WTC11 (cell line): ENCODE measurements around the gene RGMB. TPM values are rescaled to one million over a fixed set of nuclear protein-coding genes. Genes with fewer than 3 reads are reported as not detected.

Experiments
- ATAC-seq: fragments of 200-7000 bp; cut with Tn5 transposase; 2 replicates; pipeline ENCODE4 v1.10.0; 2021; ENCODE audit warnings: mild to moderate bottlenecking, moderate library complexity
- CTCF ChIA-PET: fragments of 300-600 bp; sonication (Branson Sonifier 250); formaldehyde crosslinking; loops from one replicate; lab custom pipeline; 2021; ENCODE audit warnings: antibody characterized with exemption; lab: Charles Lee
- POLR2A ChIA-PET: fragments of 350-600 bp; sonication (Branson Sonifier 250); formaldehyde crosslinking; loops from one replicate; lab custom pipeline; 2021; ENCODE audit warnings: antibody characterized with exemption; lab: Charles Lee
- DNase-seq: peaks from one replicate; pipeline ENCODE4 v3.0.0; 2021; ENCODE audit warnings: low spot score
- H3K27ac Mint-ChIP-seq: 2 replicates; pipeline ENCODE4 v1.8.0; 2021; ENCODE audit warnings: mixed read lengths
- H3K27me3 Mint-ChIP-seq: 2 replicates; pipeline ENCODE4 v1.8.0; 2021; ENCODE audit warnings: low read depth, mild to moderate bottlenecking, moderate library complexity, mixed read lengths
- H3K36me3 Mint-ChIP-seq: 2 replicates; pipeline ENCODE4 v1.8.0; 2021; ENCODE audit warnings: mixed read lengths
- H3K4me1 Mint-ChIP-seq: 2 replicates; pipeline ENCODE4 v1.8.0; 2022; ENCODE audit warnings: mixed read lengths
- H3K4me3 Mint-ChIP-seq: 2 replicates; pipeline ENCODE4 v1.8.0; 2021; ENCODE audit warnings: mild to moderate bottlenecking, moderate library complexity, mixed read lengths
- H3K9me3 Mint-ChIP-seq: 2 replicates; pipeline ENCODE4 v1.8.0; 2021; ENCODE audit warnings: mixed read lengths
- FOXJ3 ChIP-seq: sonication (generic); formaldehyde crosslinking; IDR thresholded peaks from 2 replicates; pipeline ENCODE4 v1.9.0; 2021; ENCODE audit warnings: missing genetic modification reagents, mild to moderate bottlenecking, borderline replicate concordance
- NFATC4 ChIP-seq: fragments of 250-450 bp; sonication (Bioruptor Pico); IDR thresholded peaks from 2 replicates; pipeline ENCODE4 v1.9.0; 2021; ENCODE audit warnings: mild to moderate bottlenecking
- NR2C2 ChIP-seq: sonication (generic); formaldehyde crosslinking; IDR thresholded peaks from 2 replicates; pipeline ENCODE4 v1.8.0; 2022; ENCODE audit warnings: mild to moderate bottlenecking, missing genetic modification reagents
- NR3C1 ChIP-seq: sonication (generic); formaldehyde crosslinking; conservative IDR thresholded peaks from 2 replicates; pipeline ENCODE4 v1.8.1; 2023; ENCODE audit warnings: low read depth, mild to moderate bottlenecking, missing genetic modification reagents
- OVOL2 ChIP-seq: fragments of 250-450 bp; sonication (Bioruptor Pico); IDR thresholded peaks from 2 replicates; pipeline ENCODE4 v1.9.0; 2021; ENCODE audit warnings: mild to moderate bottlenecking, borderline replicate concordance
- SMAD4 ChIP-seq: sonication (generic); formaldehyde crosslinking; IDR thresholded peaks from 2 replicates; pipeline ENCODE4 v1.8.0; 2022; ENCODE audit warnings: mild to moderate bottlenecking, missing genetic modification reagents
- TEAD1 ChIP-seq: sonication (generic); formaldehyde crosslinking; IDR thresholded peaks from 2 replicates; pipeline ENCODE4 v1.8.0; 2022; ENCODE audit warnings: mild to moderate bottlenecking, missing genetic modification reagents
- ZNF232 ChIP-seq: sonication (generic); formaldehyde crosslinking; IDR thresholded peaks from 2 replicates; pipeline ENCODE4 v1.8.0; 2022; ENCODE audit warnings: mild to moderate bottlenecking, missing genetic modification reagents
- ZNF396 ChIP-seq: fragments of 250-450 bp; sonication (Bioruptor Pico); IDR thresholded peaks from 2 replicates; pipeline ENCODE4 v1.8.0; 2021; ENCODE audit warnings: mild to moderate bottlenecking, moderate library complexity, borderline replicate concordance
- ZNF416 ChIP-seq: fragments of 250-450 bp; sonication (Bioruptor Pico); IDR thresholded peaks from 2 replicates; pipeline ENCODE4 v1.9.0; 2021; ENCODE audit warnings: mild to moderate bottlenecking, inconsistent platforms
- total RNA-seq: library from RNA; stranded (reverse); gene quantifications from 3 replicates; pipeline ENCODE4 v1.2.3, GENCODE V29; 2021
- TF ChIP-seq, protein P1 (sequence below): sonication (generic); formaldehyde crosslinking; IDR thresholded peaks from 2 replicates; pipeline ENCODE4 v1.8.0; 2022; ENCODE audit warnings: missing genetic modification reagents
- TF ChIP-seq, protein P2 (sequence below): sonication (generic); formaldehyde crosslinking; IDR thresholded peaks from 2 replicates; pipeline ENCODE4 v1.8.0; 2023; ENCODE audit warnings: mild to moderate bottlenecking, missing genetic modification reagents
- TF ChIP-seq, protein P3 (sequence below): sonication (generic); formaldehyde crosslinking; IDR thresholded peaks from 2 replicates; pipeline ENCODE4 v1.8.0; 2022; ENCODE audit warnings: mild to moderate bottlenecking, missing genetic modification reagents
- TF ChIP-seq, protein P4 (sequence below): fragments of 250-450 bp; sonication (Bioruptor Pico); conservative IDR thresholded peaks from 2 replicates; pipeline ENCODE4 v1.9.0; 2021; ENCODE audit warnings: mild to moderate bottlenecking
- TF ChIP-seq, protein P5 (sequence below): sonication (generic); formaldehyde crosslinking; IDR thresholded peaks from 2 replicates; pipeline ENCODE4 v1.8.1; 2022; ENCODE audit warnings: mild to moderate bottlenecking, missing genetic modification reagents, moderate library complexity, borderline replicate concordance
- TF ChIP-seq, protein P6 (sequence below): sonication (generic); formaldehyde crosslinking; IDR thresholded peaks from 2 replicates; pipeline ENCODE4 v1.8.1; 2023; ENCODE audit warnings: mild to moderate bottlenecking, missing genetic modification reagents
- TF ChIP-seq, protein P7 (sequence below): sonication (generic); formaldehyde crosslinking; IDR thresholded peaks from 2 replicates; pipeline ENCODE4 v1.8.0; 2022; ENCODE audit warnings: mild to moderate bottlenecking, missing genetic modification reagents

Gene RGMB
- total RNA-seq, 1 experiment from 2014 or later = 33.0 TPM

DNA sequence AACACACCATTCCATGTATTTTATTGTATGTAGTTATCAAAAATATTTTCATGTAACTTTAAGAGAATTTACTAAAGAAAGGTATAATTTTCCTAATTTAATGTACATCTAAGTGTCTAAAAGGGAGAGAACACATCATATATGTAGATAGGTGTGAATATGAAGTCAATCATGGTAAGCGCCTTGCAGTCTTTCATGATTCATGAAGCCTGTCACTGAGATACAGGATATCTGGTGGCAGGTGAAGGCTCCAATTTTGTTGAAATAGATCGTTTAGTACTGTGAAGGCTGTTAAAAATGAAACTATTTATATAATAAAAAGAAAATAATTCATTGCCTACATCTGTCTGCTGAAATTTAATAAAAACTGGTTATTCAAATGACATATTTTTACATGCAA, 15.5 kb upstream of the RGMB start:
- ChIA-PET CTCF (no interaction called here), POLR2A (no interaction called here)
- peaks cover 26% of the 10 kb centered on the region for H3K4me1 Mint-ChIP-seq
- no peak overlapping the region for H3K4me3 Mint-ChIP-seq
- no peaks in the 10 kb centered on the region for H3K27me3 Mint-ChIP-seq
- DNase-seq = no peak
- H3K9me3 Mint-ChIP-seq = peaks cover 24% of the 10 kb centered on the region
- TF ChIP-seq NR2C2 = no peak
- no peak for TF ChIP-seq SMAD4
- TF ChIP-seq, protein P1, sequence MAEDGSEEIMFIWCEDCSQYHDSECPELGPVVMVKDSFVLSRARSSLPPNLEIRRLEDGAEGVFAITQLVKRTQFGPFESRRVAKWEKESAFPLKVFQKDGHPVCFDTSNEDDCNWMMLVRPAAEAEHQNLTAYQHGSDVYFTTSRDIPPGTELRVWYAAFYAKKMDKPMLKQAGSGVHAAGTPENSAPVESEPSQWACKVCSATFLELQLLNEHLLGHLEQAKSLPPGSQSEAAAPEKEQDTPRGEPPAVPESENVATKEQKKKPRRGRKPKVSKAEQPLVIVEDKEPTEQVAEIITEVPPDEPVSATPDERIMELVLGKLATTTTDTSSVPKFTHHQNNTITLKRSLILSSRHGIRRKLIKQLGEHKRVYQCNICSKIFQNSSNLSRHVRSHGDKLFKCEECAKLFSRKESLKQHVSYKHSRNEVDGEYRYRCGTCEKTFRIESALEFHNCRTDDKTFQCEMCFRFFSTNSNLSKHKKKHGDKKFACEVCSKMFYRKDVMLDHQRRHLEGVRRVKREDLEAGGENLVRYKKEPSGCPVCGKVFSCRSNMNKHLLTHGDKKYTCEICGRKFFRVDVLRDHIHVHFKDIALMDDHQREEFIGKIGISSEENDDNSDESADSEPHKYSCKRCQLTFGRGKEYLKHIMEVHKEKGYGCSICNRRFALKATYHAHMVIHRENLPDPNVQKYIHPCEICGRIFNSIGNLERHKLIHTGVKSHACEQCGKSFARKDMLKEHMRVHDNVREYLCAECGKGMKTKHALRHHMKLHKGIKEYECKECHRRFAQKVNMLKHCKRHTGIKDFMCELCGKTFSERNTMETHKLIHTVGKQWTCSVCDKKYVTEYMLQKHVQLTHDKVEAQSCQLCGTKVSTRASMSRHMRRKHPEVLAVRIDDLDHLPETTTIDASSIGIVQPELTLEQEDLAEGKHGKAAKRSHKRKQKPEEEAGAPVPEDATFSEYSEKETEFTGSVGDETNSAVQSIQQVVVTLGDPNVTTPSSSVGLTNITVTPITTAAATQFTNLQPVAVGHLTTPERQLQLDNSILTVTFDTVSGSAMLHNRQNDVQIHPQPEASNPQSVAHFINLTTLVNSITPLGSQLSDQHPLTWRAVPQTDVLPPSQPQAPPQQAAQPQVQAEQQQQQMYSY (CRISPR knock-in tag) = no peak
- TF ChIP-seq ZNF232 = no peak
- no peak for TF ChIP-seq NR3C1
- no peak for TF ChIP-seq NFATC4 (CRISPR knock-in tag)
- TF ChIP-seq, protein P2, sequence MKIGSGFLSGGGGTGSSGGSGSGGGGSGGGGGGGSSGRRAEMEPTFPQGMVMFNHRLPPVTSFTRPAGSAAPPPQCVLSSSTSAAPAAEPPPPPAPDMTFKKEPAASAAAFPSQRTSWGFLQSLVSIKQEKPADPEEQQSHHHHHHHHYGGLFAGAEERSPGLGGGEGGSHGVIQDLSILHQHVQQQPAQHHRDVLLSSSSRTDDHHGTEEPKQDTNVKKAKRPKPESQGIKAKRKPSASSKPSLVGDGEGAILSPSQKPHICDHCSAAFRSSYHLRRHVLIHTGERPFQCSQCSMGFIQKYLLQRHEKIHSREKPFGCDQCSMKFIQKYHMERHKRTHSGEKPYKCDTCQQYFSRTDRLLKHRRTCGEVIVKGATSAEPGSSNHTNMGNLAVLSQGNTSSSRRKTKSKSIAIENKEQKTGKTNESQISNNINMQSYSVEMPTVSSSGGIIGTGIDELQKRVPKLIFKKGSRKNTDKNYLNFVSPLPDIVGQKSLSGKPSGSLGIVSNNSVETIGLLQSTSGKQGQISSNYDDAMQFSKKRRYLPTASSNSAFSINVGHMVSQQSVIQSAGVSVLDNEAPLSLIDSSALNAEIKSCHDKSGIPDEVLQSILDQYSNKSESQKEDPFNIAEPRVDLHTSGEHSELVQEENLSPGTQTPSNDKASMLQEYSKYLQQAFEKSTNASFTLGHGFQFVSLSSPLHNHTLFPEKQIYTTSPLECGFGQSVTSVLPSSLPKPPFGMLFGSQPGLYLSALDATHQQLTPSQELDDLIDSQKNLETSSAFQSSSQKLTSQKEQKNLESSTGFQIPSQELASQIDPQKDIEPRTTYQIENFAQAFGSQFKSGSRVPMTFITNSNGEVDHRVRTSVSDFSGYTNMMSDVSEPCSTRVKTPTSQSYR (CRISPR knock-in tag) = no peak
- TF ChIP-seq, protein P3, sequence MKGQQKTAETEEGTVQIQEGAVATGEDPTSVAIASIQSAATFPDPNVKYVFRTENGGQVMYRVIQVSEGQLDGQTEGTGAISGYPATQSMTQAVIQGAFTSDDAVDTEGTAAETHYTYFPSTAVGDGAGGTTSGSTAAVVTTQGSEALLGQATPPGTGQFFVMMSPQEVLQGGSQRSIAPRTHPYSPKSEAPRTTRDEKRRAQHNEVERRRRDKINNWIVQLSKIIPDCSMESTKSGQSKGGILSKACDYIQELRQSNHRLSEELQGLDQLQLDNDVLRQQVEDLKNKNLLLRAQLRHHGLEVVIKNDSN (CRISPR knock-in tag) = no peak
- TF ChIP-seq TEAD1 (CRISPR knock-in tag) = no peak
- no peak for TF ChIP-seq OVOL2 (CRISPR knock-in tag)
- TF ChIP-seq ZNF416 = no peak
- TF ChIP-seq ZNF396 = no peak
- TF ChIP-seq, protein P4, sequence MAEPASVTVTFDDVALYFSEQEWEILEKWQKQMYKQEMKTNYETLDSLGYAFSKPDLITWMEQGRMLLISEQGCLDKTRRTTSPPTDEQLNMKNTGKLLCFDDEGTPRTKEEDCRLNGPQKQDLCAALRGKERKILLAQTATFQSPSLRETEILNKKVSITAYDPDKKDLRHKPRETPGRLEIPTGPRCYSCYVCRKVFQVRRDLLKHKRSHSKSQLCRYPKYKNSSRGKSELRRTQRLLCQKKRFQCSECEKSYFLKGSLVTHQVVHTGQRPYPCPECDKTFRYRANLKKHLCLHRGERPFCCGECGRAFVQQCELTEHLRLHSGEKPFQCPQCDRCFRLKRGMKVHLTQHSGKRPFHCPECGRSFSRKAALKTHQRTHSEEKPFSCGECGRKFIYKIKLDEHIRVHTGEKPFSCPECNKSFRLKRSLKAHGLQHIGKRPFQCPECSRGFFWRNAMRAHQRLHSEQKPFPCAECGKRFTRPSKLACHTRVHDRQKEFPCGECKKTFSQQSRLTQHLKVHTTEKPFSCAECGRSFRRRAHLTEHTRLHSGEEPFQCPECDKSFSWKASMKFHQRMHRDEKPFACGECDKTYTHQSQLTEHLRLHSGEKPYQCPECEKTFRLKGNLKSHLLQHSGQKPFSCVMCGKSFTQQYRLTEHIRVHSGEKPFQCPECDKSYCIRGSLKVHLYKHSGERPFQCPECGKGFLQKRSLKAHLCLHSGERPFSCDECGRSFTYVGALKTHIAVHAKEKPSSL (CRISPR knock-in tag) = no peak
- TF ChIP-seq, all 79 proteins: peak for 0
- H3K27ac Mint-ChIP-seq = no peak overlapping the region
- H3K36me3 Mint-ChIP-seq = peaks cover 17% of the 10 kb centered on the region
- ATAC-seq = no peak

DNA sequence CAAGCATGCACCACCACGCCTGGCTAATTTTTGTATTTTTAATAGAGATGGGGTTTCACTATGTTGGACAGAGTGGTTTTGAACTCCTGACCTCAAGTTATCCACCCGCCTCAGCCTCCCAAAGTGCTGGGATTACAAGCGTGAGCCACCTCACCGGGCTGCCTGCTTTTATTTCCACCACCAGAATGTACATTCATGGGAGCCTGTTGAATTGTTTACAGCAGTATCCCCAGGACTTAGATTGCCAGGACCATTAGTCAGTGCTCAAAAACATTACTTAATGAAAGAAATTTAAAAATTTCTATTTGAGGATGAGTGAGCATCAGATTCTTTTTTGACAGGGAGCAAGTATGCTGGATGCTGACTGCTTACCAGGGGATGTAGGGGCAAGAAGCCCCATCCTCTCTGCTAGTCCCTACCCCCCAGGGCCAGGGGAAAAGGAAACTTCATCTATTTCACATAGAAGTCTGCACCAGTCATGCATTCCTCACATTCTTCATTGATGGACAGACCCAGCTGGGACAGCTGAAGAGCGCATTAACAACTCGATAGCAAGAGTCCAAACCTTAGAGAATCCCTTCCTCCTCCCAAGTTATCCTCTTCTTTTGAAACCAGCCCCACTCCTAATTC, 10.3 kb upstream of the RGMB start:
- peak; percentile 71 for ATAC-seq
- Mint-ChIP-seq H3K27me3 (no peaks in the 10 kb centered on the region), H3K9me3 (peaks cover 5% of the 10 kb centered on the region), H3K27ac (no peak overlapping the region), H3K4me1 (peaks cover 40% of the 10 kb centered on the region), H3K4me3 (no peak overlapping the region), H3K36me3 (no peaks in the 10 kb centered on the region)
- POLR2A ChIA-PET = interaction anchor here (0.6 kb wide), 1 partner anchor 33 kb away, joined by 5 read pairs; no protein-coding TSS in a partner anchor
- TF ChIP-seq ZNF396 (no peak), TEAD1 (CRISPR knock-in tag) (peak; percentile 86; the same call in 1 of the 2 replicates)
- CTCF ChIA-PET = interaction anchor here (1.3 kb wide), 1 partner anchor 29 kb away, joined by 5 read pairs; no protein-coding TSS in a partner anchor
- DNase-seq = peak; percentile 43

DNA sequence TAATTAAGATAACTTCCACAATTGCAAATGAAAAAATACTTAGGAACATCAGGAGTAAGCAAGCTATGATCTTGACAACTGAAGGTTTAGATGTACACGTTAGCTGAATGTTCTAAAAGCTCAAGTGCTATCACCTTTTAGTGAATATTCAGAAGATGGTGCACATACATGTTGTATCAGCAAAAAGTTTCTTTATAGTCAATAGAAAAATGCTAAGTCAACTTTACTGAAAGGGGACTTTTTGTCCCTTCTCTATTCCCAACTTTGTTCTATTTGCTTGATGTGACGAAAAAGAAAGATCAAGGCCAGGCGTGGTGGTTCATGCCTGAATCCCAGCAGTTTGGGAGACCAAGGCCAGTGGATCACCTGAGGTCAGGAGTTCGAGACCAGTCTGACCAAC, 7.6 kb upstream of the RGMB start:
- Mint-ChIP-seq H3K9me3 (peaks cover 5% of the 10 kb centered on the region), H3K4me1 (peaks cover 45% of the 10 kb centered on the region), H3K27me3 (no peaks in the 10 kb centered on the region), H3K27ac (no peak overlapping the region), H3K4me3 (no peak overlapping the region), H3K36me3 (no peaks in the 10 kb centered on the region)
- POLR2A ChIA-PET = no interaction called here
- ATAC-seq = no peak
- CTCF ChIA-PET = no interaction called here
- DNase-seq = no peak
- TF ChIP-seq, protein P5, sequence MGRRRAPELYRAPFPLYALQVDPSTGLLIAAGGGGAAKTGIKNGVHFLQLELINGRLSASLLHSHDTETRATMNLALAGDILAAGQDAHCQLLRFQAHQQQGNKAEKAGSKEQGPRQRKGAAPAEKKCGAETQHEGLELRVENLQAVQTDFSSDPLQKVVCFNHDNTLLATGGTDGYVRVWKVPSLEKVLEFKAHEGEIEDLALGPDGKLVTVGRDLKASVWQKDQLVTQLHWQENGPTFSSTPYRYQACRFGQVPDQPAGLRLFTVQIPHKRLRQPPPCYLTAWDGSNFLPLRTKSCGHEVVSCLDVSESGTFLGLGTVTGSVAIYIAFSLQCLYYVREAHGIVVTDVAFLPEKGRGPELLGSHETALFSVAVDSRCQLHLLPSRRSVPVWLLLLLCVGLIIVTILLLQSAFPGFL (CRISPR knock-in tag) = no peak
- TF ChIP-seq FOXJ3 (no peak), OVOL2 (CRISPR knock-in tag) (no peak)
- TF ChIP-seq, protein P6, sequence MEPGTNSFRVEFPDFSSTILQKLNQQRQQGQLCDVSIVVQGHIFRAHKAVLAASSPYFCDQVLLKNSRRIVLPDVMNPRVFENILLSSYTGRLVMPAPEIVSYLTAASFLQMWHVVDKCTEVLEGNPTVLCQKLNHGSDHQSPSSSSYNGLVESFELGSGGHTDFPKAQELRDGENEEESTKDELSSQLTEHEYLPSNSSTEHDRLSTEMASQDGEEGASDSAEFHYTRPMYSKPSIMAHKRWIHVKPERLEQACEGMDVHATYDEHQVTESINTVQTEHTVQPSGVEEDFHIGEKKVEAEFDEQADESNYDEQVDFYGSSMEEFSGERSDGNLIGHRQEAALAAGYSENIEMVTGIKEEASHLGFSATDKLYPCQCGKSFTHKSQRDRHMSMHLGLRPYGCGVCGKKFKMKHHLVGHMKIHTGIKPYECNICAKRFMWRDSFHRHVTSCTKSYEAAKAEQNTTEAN (CRISPR knock-in tag) = no peak
- TF ChIP-seq, protein P7, sequence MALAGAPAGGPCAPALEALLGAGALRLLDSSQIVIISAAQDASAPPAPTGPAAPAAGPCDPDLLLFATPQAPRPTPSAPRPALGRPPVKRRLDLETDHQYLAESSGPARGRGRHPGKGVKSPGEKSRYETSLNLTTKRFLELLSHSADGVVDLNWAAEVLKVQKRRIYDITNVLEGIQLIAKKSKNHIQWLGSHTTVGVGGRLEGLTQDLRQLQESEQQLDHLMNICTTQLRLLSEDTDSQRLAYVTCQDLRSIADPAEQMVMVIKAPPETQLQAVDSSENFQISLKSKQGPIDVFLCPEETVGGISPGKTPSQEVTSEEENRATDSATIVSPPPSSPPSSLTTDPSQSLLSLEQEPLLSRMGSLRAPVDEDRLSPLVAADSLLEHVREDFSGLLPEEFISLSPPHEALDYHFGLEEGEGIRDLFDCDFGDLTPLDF (CRISPR knock-in tag) = no peak
